HepG2 (cell line): ENCODE results near the gene CYP4F22.

ENCODE experiments used
- CTCF ChIP-seq: sonication (generic); formaldehyde crosslinking; IDR thresholded peaks from 2 replicates; pipeline ENCODE4 v1.5.0; 2020; ENCODE audit warnings: mild to moderate bottlenecking, missing genetic modification reagents, moderate library complexity
- NFYB ChIP-seq: sonication (generic); formaldehyde crosslinking; IDR thresholded peaks from 2 replicates; pipeline ENCODE4 v1.4.0; 2020; ENCODE audit warnings: missing genetic modification reagents
- NPAS2 ChIP-seq: sonication (generic); formaldehyde crosslinking; IDR thresholded peaks from 2 replicates; pipeline ENCODE4 v1.8.0; 2022; ENCODE audit warnings: mild to moderate bottlenecking, missing genetic modification reagents, borderline replicate concordance
- RFXAP ChIP-seq: sonication (generic); formaldehyde crosslinking; IDR thresholded peaks from 2 replicates; pipeline ENCODE4 v1.4.0; 2020; ENCODE audit warnings: missing genetic modification reagents, borderline replicate concordance
- ZNF274 ChIP-seq: sonication (generic); formaldehyde crosslinking; IDR thresholded peaks from 2 replicates; pipeline ENCODE4 v1.5.1; 2020; ENCODE audit warnings: mild to moderate bottlenecking, missing genetic modification reagents
- ZNF292 ChIP-seq: sonication (generic); formaldehyde crosslinking; IDR thresholded peaks from 2 replicates; pipeline ENCODE4 v1.8.1; 2022; ENCODE audit warnings: mild to moderate bottlenecking, low read depth, missing genetic modification reagents, borderline replicate concordance

DNA sequence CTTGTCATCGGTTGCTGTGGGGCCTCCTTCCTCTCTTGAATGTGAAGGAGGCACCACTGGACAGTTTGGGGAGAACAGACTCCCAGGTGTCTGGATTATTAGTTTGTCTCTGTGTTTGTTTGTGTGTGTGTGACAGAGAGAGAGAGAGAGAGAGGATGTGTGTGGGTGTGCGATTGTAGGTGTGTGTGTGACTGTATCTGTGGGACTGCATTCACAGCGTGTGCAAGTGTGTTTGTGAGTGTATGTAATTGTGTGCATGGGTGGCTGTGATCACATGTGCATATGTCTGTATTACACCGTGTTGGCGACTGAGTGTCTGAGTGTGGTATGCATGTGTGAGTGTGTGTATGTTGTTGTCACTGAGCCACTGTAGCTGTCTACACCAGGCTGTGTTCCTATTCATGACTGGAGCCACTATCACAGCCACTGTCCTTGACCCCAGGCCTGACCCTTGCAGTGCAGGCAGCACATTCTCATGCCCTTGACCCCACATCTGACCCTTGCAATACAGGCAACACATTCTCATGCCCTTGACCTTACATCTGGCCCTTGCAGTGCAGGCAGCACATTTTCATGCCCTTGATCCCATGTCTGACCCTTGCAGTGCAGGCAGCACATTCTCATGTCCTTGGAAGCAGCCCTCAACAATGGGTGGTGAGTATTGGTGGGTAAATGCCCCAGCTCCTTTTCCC, 81.6 kb downstream of the CYP4F22 start:
- no peak for TF ChIP-seq NFYB (CRISPR knock-in tag)
- no peak for TF ChIP-seq ZNF274
- TF ChIP-seq CTCF: no peak
- no peak for TF ChIP-seq RFXAP (CRISPR knock-in tag)
- TF ChIP-seq NPAS2 (CRISPR knock-in tag): no peak
- no peak for TF ChIP-seq ZNF292 (CRISPR knock-in tag)
